OCI-LY1 (cell line): ENCODE results near the gene ARFGAP2.

Experiments used
- EZH2 ChIP-seq: fragments of 200-600 bp; sonication (generic), shearing (Covaris generic); IDR thresholded peaks from 2 replicates; pipeline ENCODE4 v1.8.0; 2017; ENCODE audit warnings: borderline replicate concordance, mixed run types, mild to moderate bottlenecking, antibody characterized with exemption, low read length, moderate library complexity, mixed read lengths
- TF ChIP-seq, protein P1 (sequence below): fragments of 200-600 bp; sonication (generic), shearing (Covaris generic); IDR thresholded peaks from 2 replicates; pipeline ENCODE4 v1.5.1; 2017; ENCODE audit warnings: mild to moderate bottlenecking, antibody characterized with exemption, low read length, moderate library complexity, mixed read lengths

DNA sequence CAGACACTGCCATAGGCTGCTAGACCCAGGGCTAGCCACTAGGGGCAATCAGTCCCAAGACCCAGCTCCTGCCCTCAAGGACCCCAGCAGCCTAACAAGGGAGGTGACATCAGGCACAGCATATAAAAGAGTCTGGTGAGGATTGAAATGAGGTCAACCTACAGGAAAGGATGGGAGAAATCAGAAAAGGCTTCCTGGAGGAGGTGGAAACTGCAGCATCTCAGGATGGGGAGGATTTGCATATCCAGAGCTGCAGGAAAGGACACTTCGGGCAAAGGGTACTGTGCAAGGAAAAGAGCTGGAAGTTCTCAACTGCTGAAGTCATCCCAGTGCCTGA is 2.9 kb upstream of the ARFGAP2 start:
- TF ChIP-seq, protein P1, sequence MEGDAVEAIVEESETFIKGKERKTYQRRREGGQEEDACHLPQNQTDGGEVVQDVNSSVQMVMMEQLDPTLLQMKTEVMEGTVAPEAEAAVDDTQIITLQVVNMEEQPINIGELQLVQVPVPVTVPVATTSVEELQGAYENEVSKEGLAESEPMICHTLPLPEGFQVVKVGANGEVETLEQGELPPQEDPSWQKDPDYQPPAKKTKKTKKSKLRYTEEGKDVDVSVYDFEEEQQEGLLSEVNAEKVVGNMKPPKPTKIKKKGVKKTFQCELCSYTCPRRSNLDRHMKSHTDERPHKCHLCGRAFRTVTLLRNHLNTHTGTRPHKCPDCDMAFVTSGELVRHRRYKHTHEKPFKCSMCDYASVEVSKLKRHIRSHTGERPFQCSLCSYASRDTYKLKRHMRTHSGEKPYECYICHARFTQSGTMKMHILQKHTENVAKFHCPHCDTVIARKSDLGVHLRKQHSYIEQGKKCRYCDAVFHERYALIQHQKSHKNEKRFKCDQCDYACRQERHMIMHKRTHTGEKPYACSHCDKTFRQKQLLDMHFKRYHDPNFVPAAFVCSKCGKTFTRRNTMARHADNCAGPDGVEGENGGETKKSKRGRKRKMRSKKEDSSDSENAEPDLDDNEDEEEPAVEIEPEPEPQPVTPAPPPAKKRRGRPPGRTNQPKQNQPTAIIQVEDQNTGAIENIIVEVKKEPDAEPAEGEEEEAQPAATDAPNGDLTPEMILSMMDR, result peak; percentile 88
- TF ChIP-seq EZH2, result no peak
